GM18508 (cell line): Measurements from ENCODE around the gene ACOT4.
"Not testable (repeated sequence)": the region's sequence is repeated elsewhere in the genome, so short reads cannot be mapped to it uniquely, and the experiment has no call there.

ENCODE experiments used
- ATAC-seq: cut with Tn5 transposase; IDR thresholded peaks from one replicate; pipeline ENCODE4 v1.9.1; 2021; ENCODE audit warnings: moderate number of reproducible peaks; ENCODE audit not compliant: insufficient read depth, unreplicated experiment

The ACOT4 gene

GRCh38 chr14:73576391-73576790 is 15.3 kb upstream of the ACOT4 start:
- no peak for ATAC-seq

GRCh38 chr14:73577214-73577613 is 14.5 kb upstream of the ACOT4 start:
- not testable (repeated sequence) for ATAC-seq

GRCh38 chr14:73582102-73582979 is 9.3 kb upstream of the ACOT4 start:
- ATAC-seq: not testable (repeated sequence)

DNA sequence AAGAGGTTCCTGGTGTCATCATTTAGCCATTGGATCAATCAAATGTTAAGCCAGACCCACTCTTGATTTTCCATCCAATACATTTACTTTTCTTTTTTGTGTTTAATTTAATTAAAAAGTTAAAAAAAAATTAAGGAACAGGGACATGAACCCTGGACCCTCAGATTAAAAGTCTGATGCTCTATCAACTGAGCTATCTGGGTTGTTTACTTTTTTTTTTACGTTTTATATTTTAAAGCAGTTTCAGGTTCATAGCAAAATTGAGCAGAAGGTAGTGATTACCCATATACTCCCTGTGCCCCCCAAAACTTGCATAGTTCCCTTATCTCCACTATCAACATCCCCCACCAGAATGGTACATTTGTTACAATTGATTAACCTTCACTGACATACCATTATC is 3.0 kb upstream of the ACOT4 start:
- no peak for ATAC-seq

DNA sequence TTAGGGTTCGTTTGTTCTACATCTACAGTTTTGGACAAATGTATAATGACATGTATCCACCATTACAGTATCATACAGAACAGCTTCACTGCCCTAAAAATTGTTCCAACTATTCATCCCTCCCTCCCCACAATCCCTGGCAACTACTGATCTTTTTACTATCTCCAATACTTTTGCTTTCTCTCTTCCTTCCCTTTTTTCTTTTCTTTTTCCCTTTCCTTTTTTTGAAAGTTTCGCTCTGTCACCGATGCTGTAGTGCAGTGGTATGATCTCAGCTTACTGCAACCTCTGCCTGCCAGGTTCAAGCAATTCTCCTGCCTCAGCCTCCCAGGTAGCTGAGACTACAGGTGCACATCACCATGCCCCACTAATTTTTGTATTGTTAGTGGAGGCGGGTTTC is 2.6 kb upstream of the ACOT4 start:
- no peak for ATAC-seq

GRCh38 chr14:73590673-73591004 is 1.0 kb upstream of the ACOT4 start:
- ATAC-seq: not testable (repeated sequence)

- no peak for ATAC-seq
Observed at GRCh38 chr14:73594491-73594890, 2.8 kb downstream of the ACOT4 start.

DNA sequence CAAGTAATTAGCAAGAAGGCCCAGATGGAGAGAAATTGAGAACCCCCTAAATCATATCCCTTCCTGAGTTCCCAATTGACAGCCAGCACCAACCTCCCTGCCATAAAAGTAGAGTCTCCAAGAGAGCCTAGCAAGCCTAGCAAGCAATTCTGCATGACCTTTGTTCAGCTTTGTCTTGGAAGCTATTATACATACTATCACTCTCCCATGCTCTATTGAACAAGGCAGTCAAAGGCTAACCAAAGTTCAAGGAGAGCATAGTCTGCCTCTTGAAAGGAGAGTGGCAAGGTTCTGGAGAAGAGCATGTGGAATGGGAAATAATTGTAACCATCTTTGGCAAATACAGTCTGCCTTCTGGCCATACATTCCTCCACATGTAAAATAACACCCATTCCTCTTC is 7.8 kb downstream of the ACOT4 start:
- ATAC-seq: no peak

DNA sequence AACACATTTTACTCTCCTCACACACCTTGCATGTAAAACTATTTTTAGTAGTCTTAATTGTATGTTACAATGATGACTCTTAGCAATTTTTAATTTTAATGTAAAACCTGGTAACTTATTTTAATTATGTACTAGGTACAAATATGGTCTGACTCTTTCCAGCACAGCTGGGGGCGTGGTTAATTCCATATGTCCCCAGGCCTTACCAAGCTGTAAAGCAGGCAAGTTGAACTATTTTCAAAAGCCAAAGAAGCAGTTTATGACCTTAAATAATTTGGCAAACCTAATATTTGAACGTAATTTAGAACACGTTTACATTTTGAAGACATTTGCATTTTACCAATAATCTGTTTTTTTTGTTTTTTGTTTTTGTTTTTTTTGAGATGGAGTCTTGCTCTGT is 11.3 kb downstream of the ACOT4 start:
- ATAC-seq: no peak

GRCh38 chr14:73606271-73606670 is 14.6 kb downstream of the ACOT4 start:
- ATAC-seq: no peak

DNA sequence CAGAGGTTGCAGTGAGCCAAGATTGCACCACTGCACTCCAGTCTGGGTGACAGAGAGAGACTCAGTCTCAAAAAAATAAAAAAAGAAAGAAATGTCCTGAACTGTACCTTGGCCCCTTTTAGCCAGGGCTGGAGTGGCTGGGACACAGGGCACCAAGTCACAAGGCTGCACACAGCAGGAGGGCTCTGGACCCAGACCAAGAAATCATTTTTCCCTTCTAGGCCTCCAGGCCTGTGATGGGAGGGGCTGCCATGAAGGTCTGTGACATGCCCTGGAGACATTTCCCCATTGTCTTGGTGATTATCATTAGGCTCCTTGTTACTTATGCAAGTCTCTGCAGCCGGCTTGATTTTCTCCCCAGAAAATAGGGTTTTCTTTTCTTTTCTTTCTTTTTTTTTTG is 15.6 kb downstream of the ACOT4 start:
- ATAC-seq: no peak

- ATAC-seq: no peak
Observed at GRCh38 chr14:73610687-73611086, 19.0 kb downstream of the ACOT4 start.

- ATAC-seq: no peak
Observed at GRCh38 chr14:73612339-73613045, 20.8 kb downstream of the ACOT4 start, which contains the start of gene ACOT6. Gene ACOT6 (plus strand): TSS chr14:73612517. CDS start chr14:73612572, 55 bp downstream.

GRCh38 chr14:73613046-73613383 is 21.3 kb downstream of the ACOT4 start:
- ATAC-seq: no peak

DNA sequence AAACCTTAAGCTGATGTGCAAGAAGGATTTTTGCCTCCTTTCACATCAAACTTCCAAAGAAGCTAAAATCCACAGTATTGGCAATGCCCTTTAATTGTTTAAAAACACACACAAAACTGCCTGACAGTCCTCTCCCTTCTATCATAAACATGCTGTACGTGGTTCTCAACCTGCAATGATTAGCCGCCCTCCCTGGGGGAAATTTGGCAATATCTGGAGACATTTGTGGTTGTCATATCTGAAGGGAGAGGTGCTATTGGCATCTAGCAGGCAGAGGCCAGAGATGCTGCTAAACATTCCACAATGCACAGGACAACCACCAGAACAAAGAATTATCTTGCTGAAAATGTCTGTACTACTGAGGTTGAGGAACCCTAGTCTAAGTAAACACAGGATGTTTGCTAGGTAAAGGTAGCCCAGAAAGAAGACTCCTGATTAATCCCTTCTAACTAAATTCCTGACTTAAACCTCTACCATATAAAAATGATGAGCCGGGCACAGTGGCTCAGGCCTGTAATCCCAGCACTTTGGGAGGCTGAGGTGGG is 21.8 kb downstream of the ACOT4 start:
- no peak for ATAC-seq

GRCh38 chr14:73616831-73617230 is 25.2 kb downstream of the ACOT4 start:
- no peak for ATAC-seq

DNA sequence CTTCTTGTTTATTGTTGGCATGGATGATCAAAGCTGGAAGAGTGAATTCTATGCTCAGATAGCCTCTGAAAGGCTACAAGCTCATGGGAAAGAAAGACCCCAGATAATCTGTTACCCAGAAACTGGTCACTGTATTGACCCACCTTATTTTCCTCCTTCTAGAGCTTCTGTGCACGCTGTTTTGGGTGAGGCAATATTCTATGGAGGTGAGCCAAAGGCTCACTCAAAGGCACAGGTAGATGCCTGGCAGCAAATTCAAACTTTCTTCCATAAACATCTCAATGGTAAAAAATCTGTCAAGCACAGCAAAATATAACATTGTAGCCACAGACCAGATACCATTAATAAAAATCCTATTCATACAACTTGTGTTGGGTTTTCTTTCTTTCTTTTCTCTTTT is 27.9 kb downstream of the ACOT4 start:
- ATAC-seq: no peak

GRCh38 chr14:73620268-73620667 is 28.6 kb downstream of the ACOT4 start:
- no peak for ATAC-seq

- no peak for ATAC-seq
Observed at GRCh38 chr14:73623504-73624054, 31.9 kb downstream of the ACOT4 start.

DNA sequence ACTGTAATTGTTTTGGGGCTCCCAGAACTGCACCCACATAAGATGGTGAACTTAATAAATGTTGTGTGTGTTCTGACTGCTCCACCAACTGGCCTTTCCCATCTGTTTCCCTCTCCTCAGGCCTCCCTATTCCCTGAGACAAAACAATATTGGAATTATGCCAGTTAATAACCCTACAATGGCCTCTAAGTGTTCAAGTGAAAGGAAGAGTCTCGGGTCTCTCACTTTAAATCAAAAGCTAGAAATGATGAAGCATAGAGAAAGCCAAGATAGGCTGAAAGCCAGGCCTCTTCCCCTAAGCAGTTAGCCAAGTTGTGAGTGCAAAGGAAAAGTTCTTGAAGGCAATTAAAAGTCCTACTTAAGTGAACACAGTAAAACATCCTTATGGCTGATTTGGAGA is 34.0 kb downstream of the ACOT4 start:
- no peak for ATAC-seq

DNA sequence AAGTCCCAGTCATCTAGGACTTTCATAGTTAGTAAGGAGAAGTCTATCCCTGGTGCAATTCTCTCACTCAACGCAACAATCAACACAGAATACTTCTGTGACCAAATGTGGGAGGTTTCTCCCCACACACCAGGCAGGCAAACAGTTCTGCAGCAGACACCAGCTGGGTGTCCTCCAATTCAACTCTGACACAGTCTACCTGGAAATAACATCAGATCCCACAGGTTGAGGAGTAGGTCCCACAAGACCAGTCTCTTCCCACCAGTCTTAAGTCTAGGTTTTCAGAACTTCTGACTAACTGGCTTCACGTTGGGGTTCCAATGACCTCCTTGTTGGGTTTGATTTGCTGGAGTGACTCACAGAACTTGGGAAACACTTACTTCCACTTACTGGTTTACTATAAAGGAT is 35.5 kb downstream of the ACOT4 start:
- ATAC-seq: no peak
